Neural progenitor cell (in vitro differentiated cells): ENCODE results near the gene LRP5.

Experiments
- EZH2 ChIP-seq: fragments of 200-600 bp; sonication (generic); IDR thresholded peaks from 2 replicates; pipeline ENCODE4 v1.6.1; 2017; ENCODE audit warnings: antibody characterized with exemption, mild to moderate bottlenecking, moderate library complexity
- TF ChIP-seq, protein P1 (sequence below): fragments of 200-600 bp; sonication (generic); IDR thresholded peaks from 2 replicates; pipeline ENCODE4 v1.5.1; 2017; ENCODE audit warnings: antibody characterized with exemption, mild to moderate bottlenecking

DNA sequence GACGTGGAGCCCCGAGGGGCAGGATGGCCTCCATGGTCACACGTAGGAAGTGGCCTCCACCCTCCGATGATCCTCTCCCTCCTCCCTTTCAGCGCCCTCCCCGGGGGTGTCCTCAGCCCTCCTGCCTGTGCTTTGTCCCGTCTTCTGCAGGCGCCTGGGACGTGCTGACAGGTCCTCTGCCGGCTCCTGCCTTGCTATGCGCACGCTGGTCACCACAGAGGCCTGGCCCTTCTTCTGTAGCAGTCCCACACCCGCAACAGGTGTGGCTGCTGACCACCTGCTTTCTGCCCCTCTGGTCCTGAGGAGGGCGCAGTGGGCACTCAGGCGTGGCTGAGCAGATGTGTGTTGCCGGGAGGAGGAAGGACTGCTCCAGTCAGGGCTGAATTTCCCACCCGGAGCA is 120.5 kb downstream of the LRP5 start:
- TF ChIP-seq, protein P1, sequence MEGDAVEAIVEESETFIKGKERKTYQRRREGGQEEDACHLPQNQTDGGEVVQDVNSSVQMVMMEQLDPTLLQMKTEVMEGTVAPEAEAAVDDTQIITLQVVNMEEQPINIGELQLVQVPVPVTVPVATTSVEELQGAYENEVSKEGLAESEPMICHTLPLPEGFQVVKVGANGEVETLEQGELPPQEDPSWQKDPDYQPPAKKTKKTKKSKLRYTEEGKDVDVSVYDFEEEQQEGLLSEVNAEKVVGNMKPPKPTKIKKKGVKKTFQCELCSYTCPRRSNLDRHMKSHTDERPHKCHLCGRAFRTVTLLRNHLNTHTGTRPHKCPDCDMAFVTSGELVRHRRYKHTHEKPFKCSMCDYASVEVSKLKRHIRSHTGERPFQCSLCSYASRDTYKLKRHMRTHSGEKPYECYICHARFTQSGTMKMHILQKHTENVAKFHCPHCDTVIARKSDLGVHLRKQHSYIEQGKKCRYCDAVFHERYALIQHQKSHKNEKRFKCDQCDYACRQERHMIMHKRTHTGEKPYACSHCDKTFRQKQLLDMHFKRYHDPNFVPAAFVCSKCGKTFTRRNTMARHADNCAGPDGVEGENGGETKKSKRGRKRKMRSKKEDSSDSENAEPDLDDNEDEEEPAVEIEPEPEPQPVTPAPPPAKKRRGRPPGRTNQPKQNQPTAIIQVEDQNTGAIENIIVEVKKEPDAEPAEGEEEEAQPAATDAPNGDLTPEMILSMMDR = no peak
- no peak for TF ChIP-seq EZH2
